Peyer's patch (tissue), 4 donors: ENCODE data around the gene KIRREL3.

ENCODE experiments used
- CTCF ChIP-seq, 6 experiments: fragments of 450-650 bp in 4 of 6; fragments of 200-600 bp in 2 of 6; sonication (generic) in 1 of 6; IDR thresholded peaks; one replicate each; pipeline ENCODE4 v1.5.1; 2017 to 2019; ENCODE audit warnings: antibody characterized with exemption in 6 of 6, mild to moderate bottlenecking in 3 of 6, moderate library complexity in 1 of 6
- POLR2A ChIP-seq, 2 donors: fragments of 450-650 bp; IDR thresholded peaks; one replicate each; pipeline ENCODE4 v1.5.1; 2017; ENCODE audit warnings: antibody characterized with exemption in 2 of 2, mild to moderate bottlenecking in 2 of 2, moderate library complexity in 2 of 2

GRCh38 chr11:126991596-126991995 is 9.0 kb downstream of the KIRREL3 start:
- TF ChIP-seq CTCF (IDR thresholded peaks at IDR 0.05), result no peak
- no peak for TF ChIP-seq POLR2A (IDR thresholded peaks at IDR 0.05)
